Neural progenitor cell (in vitro differentiated cells): ENCODE measurements around the gene ADAMTS3.

Experiments
- CTCF ChIP-seq: fragments of 200-600 bp; sonication (generic); IDR thresholded peaks from 2 replicates; pipeline ENCODE4 v1.5.1; 2017; ENCODE audit warnings: antibody characterized with exemption, mild to moderate bottlenecking
- EZH2 ChIP-seq: fragments of 200-600 bp; sonication (generic); IDR thresholded peaks from 2 replicates; pipeline ENCODE4 v1.6.1; 2017; ENCODE audit warnings: antibody characterized with exemption, mild to moderate bottlenecking, moderate library complexity
- EZH2phosphoT487 ChIP-seq: fragments of 200-600 bp; sonication (generic); IDR thresholded peaks from 2 replicates; pipeline ENCODE4 v1.6.1; 2017; ENCODE audit warnings: antibody characterized with exemption

- TF ChIP-seq EZH2: no peak
- TF ChIP-seq CTCF: no peak
- TF ChIP-seq EZH2phosphoT487: no peak
Observed at GRCh38 chr4:72301759-72302158, 267.3 kb downstream of the ADAMTS3 start.
